Stimulated activated naive B cell treated with anti-CD40 and anti-IgM and Interleukin-4, amounts not matched to agents 10 μg/mL and 1 μg/mL and 100 μg/mL, for 72 hours (primary cell): ENCODE results near the gene ENGASE.

Experiments
- ATAC-seq, 2 donors: fragments of 150-1000 bp; cut with Tn5 transposase; replicated peaks; 2 replicates each; pipeline ENCODE4 v1.10.0; 2021; ENCODE audit warnings: moderate library complexity in 1 of 2
- DNase-seq: peaks from one replicate; pipeline ENCODE4 v3.0.0; 2021
- H3K27ac Mint-ChIP-seq: one replicate; pipeline ENCODE4 v1.8.0; 2022; ENCODE audit warnings: mild to moderate bottlenecking, mixed read lengths
- H3K27me3 Mint-ChIP-seq, 2 donors: one replicate each; pipeline ENCODE4 v1.8.0; 2022; ENCODE audit warnings: mixed read lengths in 2 of 2
- H3K36me3 Mint-ChIP-seq, 2 donors: one replicate each; pipeline ENCODE4 v1.8.0; 2022; ENCODE audit warnings: mixed read lengths in 2 of 2, mild to moderate bottlenecking in 1 of 2
- H3K4me1 Mint-ChIP-seq, 2 donors: one replicate each; pipeline ENCODE4 v1.8.0; 2022; ENCODE audit warnings: mixed read lengths in 2 of 2, mild to moderate bottlenecking in 1 of 2
- H3K4me3 Mint-ChIP-seq, 2 donors: one replicate each; pipeline ENCODE4 v1.8.0; 2022; ENCODE audit warnings: mild to moderate bottlenecking in 2 of 2, mixed read lengths in 2 of 2, moderate library complexity in 1 of 2
- H3K9me3 Mint-ChIP-seq, 2 donors: one replicate each; pipeline ENCODE4 v1.8.0; 2022; ENCODE audit warnings: mixed read lengths in 2 of 2, mild to moderate bottlenecking in 1 of 2

ENGASE gene

GRCh38 chr17:79127534-79128135 is 53.0 kb downstream of the ENGASE start:
- no peak overlapping the region for H3K4me3 Mint-ChIP-seq
- no peak overlapping the region for H3K27ac Mint-ChIP-seq
- no peaks in the 10 kb centered on the region for H3K4me1 Mint-ChIP-seq
- H3K36me3 Mint-ChIP-seq = no peaks in the 10 kb centered on the region
- peaks cover 21 to 32% of the 10 kb centered on the region in 2 donors for H3K27me3 Mint-ChIP-seq
- H3K9me3 Mint-ChIP-seq = no peaks in the 10 kb centered on the region
- DNase-seq (no peak), ATAC-seq (no peak)

DNA sequence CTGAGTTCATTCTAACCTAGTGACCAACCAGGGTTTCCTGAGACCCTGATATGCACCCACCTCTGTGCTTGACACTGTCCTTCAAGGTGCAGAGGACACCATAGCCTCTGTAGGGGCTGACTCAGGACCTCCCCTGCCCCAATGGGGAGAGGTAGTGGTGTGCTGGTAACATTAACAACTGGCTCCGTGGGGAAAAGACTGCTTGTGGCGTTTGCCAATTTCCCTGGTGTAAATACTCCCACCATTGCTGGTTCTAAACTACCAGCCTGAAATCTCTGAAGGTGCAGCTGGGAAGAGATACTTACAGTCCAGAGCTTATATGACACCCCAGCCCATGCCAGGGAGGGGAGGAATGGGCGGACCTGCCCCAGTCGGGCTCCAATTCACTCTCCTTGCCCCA is 54.9 kb downstream of the ENGASE start:
- no peak for ATAC-seq
- no peak overlapping the region for H3K4me3 Mint-ChIP-seq
- no peaks in the 10 kb centered on the region for H3K4me1 Mint-ChIP-seq
- no peaks in the 10 kb centered on the region for H3K9me3 Mint-ChIP-seq
- no peaks in the 10 kb centered on the region for H3K36me3 Mint-ChIP-seq
- H3K27me3 Mint-ChIP-seq = peaks cover 26 to 32% of the 10 kb centered on the region in 2 donors
- DNase-seq = no peak
- H3K27ac Mint-ChIP-seq = no peak overlapping the region

DNA sequence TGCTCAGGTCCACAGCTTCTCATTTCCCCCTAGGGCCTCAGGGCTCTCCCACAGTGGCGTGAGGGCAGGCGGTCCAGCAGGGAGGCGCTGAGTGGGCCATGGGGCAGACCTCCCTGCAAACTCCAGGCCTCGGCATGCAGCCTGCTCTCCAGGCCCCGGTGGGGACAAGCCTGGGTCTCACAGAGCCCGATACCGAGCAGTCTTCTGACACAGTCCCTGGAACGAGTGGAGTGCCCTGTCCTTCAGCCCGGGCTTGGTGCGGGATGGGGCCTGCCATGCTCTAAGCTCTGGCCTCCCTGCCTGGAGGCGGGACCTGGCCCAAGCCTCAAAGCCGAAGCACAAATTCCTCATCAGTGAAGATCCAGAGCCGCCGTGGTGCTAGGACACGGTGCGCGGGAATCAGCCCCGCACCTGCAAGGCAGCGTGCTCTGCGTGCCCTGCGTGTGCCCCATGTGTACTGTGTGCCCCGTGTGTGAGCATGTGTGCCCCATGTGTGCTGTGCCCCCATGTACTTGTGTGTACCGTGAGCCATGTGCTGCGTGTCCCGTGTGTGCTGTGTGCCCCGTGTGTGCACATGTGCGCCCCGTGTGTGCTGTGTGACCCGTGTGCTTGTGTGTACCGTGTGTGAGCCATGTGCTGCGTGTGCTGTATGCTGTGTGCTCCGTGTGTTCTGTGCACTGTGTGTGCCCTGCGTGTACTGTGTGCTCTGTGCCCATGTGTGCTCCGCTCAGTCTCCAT is 56.1 kb downstream of the ENGASE start:
- Mint-ChIP-seq H3K9me3 (no peaks in the 10 kb centered on the region), H3K4me3 (no peak overlapping the region), H3K36me3 (no peaks in the 10 kb centered on the region), H3K4me1 (no peaks in the 10 kb centered on the region), H3K27ac (no peak overlapping the region), H3K27me3 (peaks cover 29 to 35% of the 10 kb centered on the region in 2 donors)
- no peak for ATAC-seq
- DNase-seq = no peak

- H3K36me3 Mint-ChIP-seq = no peaks in the 10 kb centered on the region
- H3K27ac Mint-ChIP-seq = no peak overlapping the region
- no peaks in the 10 kb centered on the region for H3K9me3 Mint-ChIP-seq
- ATAC-seq (no peak), DNase-seq (no peak)
- no peaks in the 10 kb centered on the region for H3K4me1 Mint-ChIP-seq
- H3K4me3 Mint-ChIP-seq = no peak overlapping the region
- peaks cover 31 to 36% of the 10 kb centered on the region in 2 donors for H3K27me3 Mint-ChIP-seq
These were observed 56.6 kb downstream of the ENGASE start for GRCh38 chr17:79131274-79131635.

- ATAC-seq (no peak), DNase-seq (no peak)
- Mint-ChIP-seq H3K4me3 (no peak overlapping the region), H3K4me1 (no peaks in the 10 kb centered on the region), H3K36me3 (no peaks in the 10 kb centered on the region), H3K27ac (no peak overlapping the region), H3K27me3 (peaks cover 28 to 37% of the 10 kb centered on the region in 2 donors), H3K9me3 (no peaks in the 10 kb centered on the region)
These were observed 57.1 kb downstream of the ENGASE start for GRCh38 chr17:79131701-79132100.

DNA sequence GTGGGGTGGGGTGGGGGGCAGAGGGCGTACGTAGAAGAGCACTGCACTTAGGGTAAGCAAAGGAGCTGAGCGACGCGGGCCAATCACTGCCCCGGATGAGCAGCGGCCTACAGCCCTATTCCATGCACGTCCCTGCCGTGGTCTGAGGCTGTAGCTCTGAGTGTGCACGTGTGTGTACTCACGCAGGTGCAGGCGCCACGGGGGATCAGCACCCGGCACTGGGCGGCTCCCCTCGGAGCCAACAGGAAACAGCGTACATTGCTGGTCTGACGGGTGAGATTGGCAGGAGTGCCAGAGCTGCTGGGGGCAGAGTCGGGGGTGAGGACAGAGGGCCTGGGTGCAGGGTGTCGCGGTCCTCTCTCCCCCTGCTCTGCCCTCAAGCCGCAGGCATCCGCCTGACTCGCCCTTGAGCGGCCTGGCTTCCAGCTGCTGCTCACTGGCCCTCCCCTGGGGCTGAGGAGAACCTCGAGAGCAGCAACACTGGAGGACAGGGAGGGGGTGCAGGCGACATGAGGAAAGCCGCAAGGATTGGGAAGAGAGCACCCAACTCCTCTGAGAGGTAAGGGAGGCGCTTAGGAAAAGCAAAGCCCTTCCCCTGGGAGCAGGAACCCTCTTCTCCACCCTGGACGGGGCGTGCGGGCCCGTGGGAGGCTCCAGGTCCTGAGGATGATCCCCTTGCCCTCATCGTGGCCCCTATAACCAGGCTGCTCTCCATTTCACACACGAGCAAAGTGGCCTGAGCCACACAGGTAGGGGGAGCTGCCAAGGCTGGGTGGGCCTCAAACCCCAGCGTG is 57.8 kb downstream of the ENGASE start:
- no peak overlapping the region for H3K4me3 Mint-ChIP-seq
- H3K27ac Mint-ChIP-seq = no peak overlapping the region
- DNase-seq = no peak
- no peaks in the 10 kb centered on the region for H3K4me1 Mint-ChIP-seq
- no peaks in the 10 kb centered on the region for H3K9me3 Mint-ChIP-seq
- no peak for ATAC-seq
- peaks cover 23 to 44% of the 10 kb centered on the region in 2 donors for H3K27me3 Mint-ChIP-seq
- H3K36me3 Mint-ChIP-seq = no peaks in the 10 kb centered on the region

GRCh38 chr17:79133214-79133613 is 58.6 kb downstream of the ENGASE start:
- ATAC-seq (no peak), DNase-seq (no peak)
- Mint-ChIP-seq H3K4me3 (no peak overlapping the region), H3K9me3 (peaks cover 2 to 5% of the 10 kb centered on the region in 2 donors), H3K36me3 (no peaks in the 10 kb centered on the region), H3K27me3 (peaks cover 23 to 45% of the 10 kb centered on the region in 2 donors), H3K4me1 (no peaks in the 10 kb centered on the region), H3K27ac (no peak overlapping the region)

- Mint-ChIP-seq H3K36me3 (no peaks in the 10 kb centered on the region), H3K27ac (no peak overlapping the region), H3K9me3 (peaks cover 8 to 12% of the 10 kb centered on the region in 2 donors), H3K4me3 (no peak overlapping the region), H3K27me3 (peaks cover 20 to 41% of the 10 kb centered on the region in 2 donors), H3K4me1 (no peaks in the 10 kb centered on the region)
- DNase-seq (no peak), ATAC-seq (no peak)
These were observed 59.4 kb downstream of the ENGASE start for GRCh38 chr17:79133985-79134384.

DNA sequence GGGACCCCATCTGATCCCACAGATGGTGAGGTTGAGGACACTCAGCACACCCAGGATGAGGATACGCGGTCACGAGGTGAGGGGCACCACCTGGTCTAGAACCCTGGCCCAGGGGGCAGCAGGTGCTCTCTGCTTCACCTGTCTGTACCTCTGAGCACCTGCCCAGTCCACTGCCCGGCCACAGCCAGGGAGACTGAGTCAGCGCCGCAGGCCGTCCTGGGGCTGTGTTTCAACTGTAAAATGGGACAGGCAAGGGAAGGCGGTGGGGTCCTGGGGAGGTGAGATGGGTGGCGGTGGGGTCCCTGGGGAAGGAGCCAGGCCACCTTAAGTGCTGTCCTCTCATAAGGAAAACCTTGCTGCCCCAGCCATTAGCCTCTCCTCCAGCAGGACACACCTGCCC is 60.4 kb downstream of the ENGASE start:
- H3K27ac Mint-ChIP-seq = no peak overlapping the region
- no peaks in the 10 kb centered on the region for H3K36me3 Mint-ChIP-seq
- peaks cover 8 to 14% of the 10 kb centered on the region in 2 donors for H3K9me3 Mint-ChIP-seq
- no peaks in the 10 kb centered on the region for H3K4me1 Mint-ChIP-seq
- no peak for DNase-seq
- no peak for ATAC-seq
- H3K4me3 Mint-ChIP-seq = no peak overlapping the region
- peaks cover 21 to 40% of the 10 kb centered on the region in 2 donors for H3K27me3 Mint-ChIP-seq

- H3K4me1 Mint-ChIP-seq = no peaks in the 10 kb centered on the region
- DNase-seq (no peak), ATAC-seq (no peak)
- peaks cover 8 to 14% of the 10 kb centered on the region in 2 donors for H3K9me3 Mint-ChIP-seq
- H3K27me3 Mint-ChIP-seq = peaks cover 25 to 34% of the 10 kb centered on the region in 2 donors
- no peak overlapping the region for H3K27ac Mint-ChIP-seq
- no peaks in the 10 kb centered on the region for H3K36me3 Mint-ChIP-seq
- H3K4me3 Mint-ChIP-seq = no peak overlapping the region
These were observed 61.2 kb downstream of the ENGASE start for GRCh38 chr17:79135628-79136405.
